Loucy (cell line): ENCODE measurements around the gene TSC22D3.

Experiments used
- H2AFZ ChIP-seq: fragments of 200-600 bp; sonication (generic); 2 replicates; pipeline ENCODE4 v1.6.0; 2016; ENCODE audit warnings: antibody characterized with exemption, mild to moderate bottlenecking, low read length, moderate library complexity
- H3F3A ChIP-seq: fragments of 200-600 bp; 2 replicates; pipeline ENCODE4 v1.6.0; 2016; ENCODE audit warnings: antibody characterized with exemption, low read depth, mild to moderate bottlenecking
- H3K27me3 ChIP-seq: fragments of 200-600 bp; sonication (generic); 2 replicates; pipeline ENCODE4 v1.6.1; 2014; ENCODE audit warnings: low read length, mild to moderate bottlenecking; ENCODE audit not compliant: insufficient read depth, poor library complexity, severe bottlenecking
- H3K36me3 ChIP-seq: fragments of 200-600 bp; sonication (generic); 2 replicates; pipeline ENCODE4 v1.6.1; 2016; ENCODE audit warnings: low read length; ENCODE audit not compliant: insufficient read depth
- H3K4me1 ChIP-seq: fragments of 200-600 bp; sonication (generic); 2 replicates; pipeline ENCODE4 v1.5.1; 2014; ENCODE audit warnings: low read length, mild to moderate bottlenecking; ENCODE audit not compliant: insufficient read depth, poor library complexity, severe bottlenecking
- H3K4me2 ChIP-seq: fragments of 200-600 bp; sonication (generic); 2 replicates; pipeline ENCODE4 v1.6.0; 2014; ENCODE audit warnings: antibody characterized with exemption, low read length, low read depth, mild to moderate bottlenecking; ENCODE audit not compliant: poor library complexity, severe bottlenecking
- H3K4me3 ChIP-seq: fragments of 200-600 bp; sonication (generic); 2 replicates; pipeline ENCODE4 v1.5.1; 2014; ENCODE audit warnings: low read length, mild to moderate bottlenecking, mixed read lengths; ENCODE audit not compliant: poor library complexity, severe bottlenecking
- H3K79me2 ChIP-seq: fragments of 200-600 bp; sonication (generic); 2 replicates; pipeline ENCODE4 v1.6.1; 2014; ENCODE audit warnings: low read length; ENCODE audit not compliant: insufficient read depth
- H3K9ac ChIP-seq: fragments of 200-600 bp; sonication (generic); 2 replicates; pipeline ENCODE4 v1.6.0; 2014; ENCODE audit warnings: mild to moderate bottlenecking, low read depth, low read length, moderate library complexity; ENCODE audit not compliant: poor library complexity, severe bottlenecking
- H3K9me2 ChIP-seq: fragments of 200-600 bp; sonication (generic); replicated peaks from 2 replicates; pipeline ENCODE4 v1.6.1; 2016; ENCODE audit warnings: low read depth, low read length, mixed read lengths
- H3K9me3 ChIP-seq: fragments of 200-600 bp; sonication (generic); 2 replicates; pipeline ENCODE4 v1.6.1; 2014; ENCODE audit warnings: mild to moderate bottlenecking, antibody characterized with exemption, low read length, low read depth; ENCODE audit not compliant: insufficient read depth
- H4K20me1 ChIP-seq: fragments of 200-600 bp; sonication (generic); 2 replicates; pipeline ENCODE4 v1.6.0; 2014; ENCODE audit warnings: antibody characterized with exemption, low read length, mild to moderate bottlenecking; ENCODE audit not compliant: insufficient read depth, poor library complexity, severe bottlenecking
- EZH2phosphoT487 ChIP-seq: fragments of 200-600 bp; IDR thresholded peaks from 2 replicates; pipeline ENCODE4 v1.6.1; 2018; ENCODE audit warnings: antibody characterized with exemption, mild to moderate bottlenecking, moderate library complexity, borderline replicate concordance
- TF ChIP-seq, protein P1 (sequence below): fragments of 200-600 bp; sonication (generic); conservative IDR thresholded peaks from 2 replicates; pipeline ENCODE4 v1.5.1; 2014; ENCODE audit warnings: mild to moderate bottlenecking, antibody characterized with exemption, low read length

Gene TSC22D3

GRCh38 chrX:107704587-107704986 lies 71.0 kb downstream of the TSC22D3 start:
- Histone ChIP-seq H3K9me3 (no peaks in the 10 kb centered on the region), H3K36me3 (no peaks in the 10 kb centered on the region), H2AFZ (no peak overlapping the region), H3K79me2 (no peaks in the 10 kb centered on the region), H3K9me2 (no peaks in the 10 kb centered on the region), H3K4me1 (peaks cover 19% of the 10 kb centered on the region), H3F3A (no peaks in the 10 kb centered on the region), H4K20me1 (no peaks in the 10 kb centered on the region), H3K4me2 (no peak overlapping the region), H3K4me3 (no peak overlapping the region), H3K27me3 (no peaks in the 10 kb centered on the region), H3K9ac (no peak overlapping the region)
- TF ChIP-seq EZH2phosphoT487: no peak
- TF ChIP-seq, protein P1, sequence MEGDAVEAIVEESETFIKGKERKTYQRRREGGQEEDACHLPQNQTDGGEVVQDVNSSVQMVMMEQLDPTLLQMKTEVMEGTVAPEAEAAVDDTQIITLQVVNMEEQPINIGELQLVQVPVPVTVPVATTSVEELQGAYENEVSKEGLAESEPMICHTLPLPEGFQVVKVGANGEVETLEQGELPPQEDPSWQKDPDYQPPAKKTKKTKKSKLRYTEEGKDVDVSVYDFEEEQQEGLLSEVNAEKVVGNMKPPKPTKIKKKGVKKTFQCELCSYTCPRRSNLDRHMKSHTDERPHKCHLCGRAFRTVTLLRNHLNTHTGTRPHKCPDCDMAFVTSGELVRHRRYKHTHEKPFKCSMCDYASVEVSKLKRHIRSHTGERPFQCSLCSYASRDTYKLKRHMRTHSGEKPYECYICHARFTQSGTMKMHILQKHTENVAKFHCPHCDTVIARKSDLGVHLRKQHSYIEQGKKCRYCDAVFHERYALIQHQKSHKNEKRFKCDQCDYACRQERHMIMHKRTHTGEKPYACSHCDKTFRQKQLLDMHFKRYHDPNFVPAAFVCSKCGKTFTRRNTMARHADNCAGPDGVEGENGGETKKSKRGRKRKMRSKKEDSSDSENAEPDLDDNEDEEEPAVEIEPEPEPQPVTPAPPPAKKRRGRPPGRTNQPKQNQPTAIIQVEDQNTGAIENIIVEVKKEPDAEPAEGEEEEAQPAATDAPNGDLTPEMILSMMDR: no peak

DNA sequence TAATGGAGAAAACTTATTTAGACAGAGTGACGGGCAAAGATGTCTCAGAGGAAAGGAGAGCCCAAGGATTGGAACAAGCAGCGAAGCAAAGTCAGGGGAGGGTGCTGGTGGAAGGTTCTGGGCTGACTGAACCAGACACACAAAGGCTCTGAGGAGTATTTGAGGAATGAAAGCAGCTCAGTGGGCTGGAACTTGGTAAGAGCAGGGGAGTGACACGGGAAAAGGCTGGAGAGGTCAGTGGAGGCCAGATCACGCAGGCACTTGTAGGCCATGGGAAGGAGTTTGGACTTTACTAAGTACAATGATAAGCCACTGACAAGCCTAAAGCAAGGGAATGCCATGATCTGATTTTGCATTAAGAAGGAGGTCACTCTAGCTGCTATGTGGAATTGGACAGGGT lies 71.4 kb downstream of the TSC22D3 start:
- Histone ChIP-seq H3K4me2 (no peak overlapping the region), H3K4me1 (peaks cover 22% of the 10 kb centered on the region), H3K9me3 (no peaks in the 10 kb centered on the region)

GRCh38 chrX:107701493-107702121 lies 74.0 kb downstream of the TSC22D3 start:
- no peaks in the 10 kb centered on the region for H3K36me3 ChIP-seq
- no peaks in the 10 kb centered on the region for H4K20me1 ChIP-seq
- no peaks in the 10 kb centered on the region for H3K9me2 ChIP-seq
- no peaks in the 10 kb centered on the region for H3K9me3 ChIP-seq
- no peak overlapping the region for H2AFZ ChIP-seq
- H3K4me1 ChIP-seq: peaks cover 29% of the 10 kb centered on the region
- H3K27me3 ChIP-seq: no peaks in the 10 kb centered on the region
- TF ChIP-seq, protein P1: no peak
- no peak for TF ChIP-seq EZH2phosphoT487
- no peaks in the 10 kb centered on the region for H3F3A ChIP-seq
- peaks cover 6% of the 10 kb centered on the region; the same call in 1 of the 2 replicates for H3K79me2 ChIP-seq
- no peak overlapping the region for H3K9ac ChIP-seq
- peak overlapping the region; percentile 16 for H3K4me2 ChIP-seq
- no peak overlapping the region for H3K4me3 ChIP-seq

More for the DNA sequence above, 71.4 kb downstream of the TSC22D3 start:
- TF ChIP-seq EZH2phosphoT487: no peak
- TF ChIP-seq, protein P1: no peak
- Histone ChIP-seq H2AFZ (no peak overlapping the region), H3K27me3 (no peaks in the 10 kb centered on the region), H3F3A (no peaks in the 10 kb centered on the region), H4K20me1 (no peaks in the 10 kb centered on the region), H3K9ac (no peak overlapping the region), H3K36me3 (no peaks in the 10 kb centered on the region), H3K9me2 (no peaks in the 10 kb centered on the region), H3K4me3 (no peak overlapping the region), H3K79me2 (no peaks in the 10 kb centered on the region)
